ENCODE results near the gene DDX25. TPM values are rescaled to one million over a fixed set of nuclear protein-coding genes. Genes with fewer than 3 reads are reported as not detected.

The DDX25 gene
- total and polyA plus RNA-seq, 10 of the 15 experiments (the other 5 are each of a cell fraction or from before 2014, with no cell fraction given), result 0.05 TPM; not detected in 9

GRCh38 chr11:125956391-125957134 is 52.3 kb downstream of the DDX25 start (continued):
- TF ChIP-seq ZNF384 (IDR thresholded peaks at IDR 0.05; ENCODE audit: borderline replicate concordance, low read depth, low read length), result no peak
- no peak for TF ChIP-seq CHD1 (IDR thresholded peaks at IDR 0.05; ENCODE audit: low read depth, low read length)
- no peak for TF ChIP-seq SP1 (IDR thresholded peaks at IDR 0.05; ENCODE audit: low read depth, low read length)
- no peak for TF ChIP-seq MLLT1 (IDR thresholded peaks at IDR 0.05)
- TF ChIP-seq SIN3A (IDR thresholded peaks at IDR 0.05; ENCODE audit: low read depth, low read length), result no peak

DNA sequence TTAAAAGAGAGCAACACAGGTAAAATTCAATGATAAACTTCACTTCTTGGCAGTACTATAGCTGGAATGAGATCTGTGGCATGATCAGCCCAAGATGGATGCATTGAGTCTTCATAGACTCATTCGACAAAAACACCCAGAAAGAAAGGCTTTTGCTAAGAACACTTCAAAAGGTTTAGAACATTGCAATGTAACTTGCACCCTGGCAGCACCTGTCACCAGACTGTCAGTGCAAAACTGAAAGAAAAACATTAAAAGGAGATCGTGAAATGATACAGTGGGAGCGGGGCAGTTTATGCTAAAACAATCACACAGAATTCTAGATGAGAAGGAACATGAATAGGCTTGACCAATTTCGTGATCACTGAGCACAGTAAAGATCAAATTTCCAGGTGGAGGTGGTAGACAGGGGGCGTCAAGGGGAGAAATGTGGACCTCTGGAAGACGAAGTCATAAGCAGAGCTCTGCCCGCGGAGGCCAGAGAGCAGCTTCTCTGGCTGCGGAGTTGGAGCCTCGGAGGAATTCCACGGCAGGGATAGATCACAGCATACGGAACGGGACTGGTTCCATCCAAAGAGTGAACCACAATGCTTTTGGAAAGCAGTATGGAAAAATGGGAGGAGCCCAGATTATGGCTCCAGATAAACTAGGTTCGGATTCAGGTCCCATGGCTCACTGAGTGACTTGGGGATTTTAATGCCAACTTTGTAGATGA is 53.5 kb downstream of the DDX25 start:
- ChIA-PET SMC1A (ENCODE audit: uncharacterized antibody, unreplicated experiment) (no interaction called here), RAD21 (ENCODE audit: unreplicated experiment) (no interaction called here), CTCF (no interaction called here), POLR2A (no interaction called here)
- Histone ChIP-seq H3K4me3 (no peak overlapping the region), H3K36me3 (ENCODE audit: control insufficient read depth in 2 of 2, insufficient read depth in 2 of 2, low read length in 1 of 2) (no peaks in the 10 kb centered on the region), H3K4me1 (ENCODE audit: control insufficient read depth, insufficient read depth, low read length) (no peaks in the 10 kb centered on the region), H2AFZ (ENCODE audit: control insufficient read depth, low read depth, low read length) (no peak overlapping the region), H3K4me2 (ENCODE audit: control insufficient read depth, insufficient read depth) (no peak overlapping the region), H3K27ac (ENCODE audit: control insufficient read depth, insufficient read depth) (no peak overlapping the region), H3K27me3 (replicated peaks in 1 of 2; ENCODE audit: control insufficient read depth in 2 of 2, insufficient read depth in 2 of 2, low read length in 1 of 2) (no peaks in the 10 kb centered on the region), H3K9ac (ENCODE audit: control insufficient read depth, insufficient read depth, low read length) (no peak overlapping the region), H4K20me1 (ENCODE audit: control insufficient read depth, insufficient read depth) (no peaks in the 10 kb centered on the region), H3K79me2 (ENCODE audit: control insufficient read depth, insufficient read depth, low read length) (no peaks in the 10 kb centered on the region), H3K9me3 (replicated peaks; ENCODE audit: control insufficient read depth, insufficient read depth, low read length) (no peaks in the 10 kb centered on the region; the same call in 1 of the 3 replicates)
- WGBS (ENCODE audit: insufficient coverage, insufficient replicate concordance, low lambda C conversion rate, missing lambda C conversion rate), result 39% methylated on average over 14 of the region's 14 CpGs
- ATAC-seq (no peak), DNase-seq (ENCODE audit: low read depth, low spot score) (no peak), FAIRE-seq (no peak)
- no TSS peak for BruUV-seq (replicated peaks)
- in situ Hi-C loops (cut with MboI) (no loop called here), intact Hi-C loops (cut with micrococcal nuclease; ENCODE audit: unreplicated experiment) (no loop called here)
- no peak for TF ChIP-seq ZZZ3 (IDR thresholded peaks at IDR 0.05; ENCODE audit: control insufficient read depth, insufficient read length, low read depth)
- no peak for TF ChIP-seq NFXL1 (IDR thresholded peaks at IDR 0.05; ENCODE audit: borderline replicate concordance)
- TF ChIP-seq BRCA1 (IDR thresholded peaks at IDR 0.05; ENCODE audit: low read depth, low read length), result no peak
- TF ChIP-seq MTA3 (IDR thresholded peaks at IDR 0.05; ENCODE audit: borderline replicate concordance, low read length), result no peak
- TF ChIP-seq IRF3 (IDR thresholded peaks at IDR 0.05), result no peak
- no peak for TF ChIP-seq HDAC2 (IDR thresholded peaks at IDR 0.05)
- no peak for TF ChIP-seq SMAD1 (IDR thresholded peaks at IDR 0.05; ENCODE audit: low read depth, partially characterized antibody)
- TF ChIP-seq JUNB (IDR thresholded peaks at IDR 0.05), result no peak
- no peak for TF ChIP-seq CUX1 (IDR thresholded peaks at IDR 0.05; ENCODE audit: insufficient replicate concordance, low read depth, low read length)
- no peak for TF ChIP-seq SREBF2 (IDR thresholded peaks at IDR 0.05; ENCODE audit: low read length)

Measured in GM12878 (cell line).